ENCODE results near the gene MARCKSL1.

MARCKSL1 gene

GRCh38 chr1:32352831-32353383 lies 16.9 kb upstream of the MARCKSL1 start:
- no peak for DNase-seq (ENCODE audit: low spot score)

GRCh38 chr1:32352239-32352745 lies 16.3 kb upstream of the MARCKSL1 start:
- no peak for DNase-seq (ENCODE audit: low spot score)

GRCh38 chr1:32351399-32352238 lies 15.6 kb upstream of the MARCKSL1 start:
- DNase-seq (ENCODE audit: low spot score), result peak; percentile 97

DNA sequence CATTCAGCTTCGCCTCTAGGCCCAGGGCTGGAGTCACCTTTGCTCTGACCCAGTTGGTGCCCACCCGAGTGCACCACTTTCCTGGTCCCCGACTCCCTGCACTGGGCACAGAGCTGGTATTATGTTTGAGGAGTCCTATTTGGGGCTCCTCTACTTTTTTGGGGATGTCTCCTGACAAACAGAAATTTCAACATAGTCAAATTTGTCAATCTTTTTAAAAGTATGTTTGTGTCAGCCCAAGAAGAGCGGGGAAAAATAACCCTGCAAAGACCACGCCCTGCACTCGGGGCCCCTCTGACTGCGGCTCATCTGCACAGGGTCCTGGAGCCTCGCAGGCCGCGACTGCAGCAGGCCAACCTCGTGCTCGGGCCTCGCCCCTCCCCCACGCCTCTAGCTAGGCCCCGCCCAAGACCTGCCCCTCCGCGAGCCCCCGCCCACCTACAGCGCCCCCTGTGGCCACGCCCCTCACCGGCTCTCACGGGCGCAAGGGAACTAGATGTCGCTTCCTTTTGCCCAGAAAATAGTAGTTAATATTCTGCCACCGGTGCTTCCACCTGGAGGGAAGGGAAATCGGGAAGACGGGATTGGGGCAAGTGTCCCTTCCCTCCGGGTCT lies 14.9 kb upstream of the MARCKSL1 start:
- peak; percentile 84 for DNase-seq (ENCODE audit: low spot score)

GRCh38 chr1:32349211-32349708 lies 13.2 kb upstream of the MARCKSL1 start:
- no peak for DNase-seq (ENCODE audit: low spot score)

DNA sequence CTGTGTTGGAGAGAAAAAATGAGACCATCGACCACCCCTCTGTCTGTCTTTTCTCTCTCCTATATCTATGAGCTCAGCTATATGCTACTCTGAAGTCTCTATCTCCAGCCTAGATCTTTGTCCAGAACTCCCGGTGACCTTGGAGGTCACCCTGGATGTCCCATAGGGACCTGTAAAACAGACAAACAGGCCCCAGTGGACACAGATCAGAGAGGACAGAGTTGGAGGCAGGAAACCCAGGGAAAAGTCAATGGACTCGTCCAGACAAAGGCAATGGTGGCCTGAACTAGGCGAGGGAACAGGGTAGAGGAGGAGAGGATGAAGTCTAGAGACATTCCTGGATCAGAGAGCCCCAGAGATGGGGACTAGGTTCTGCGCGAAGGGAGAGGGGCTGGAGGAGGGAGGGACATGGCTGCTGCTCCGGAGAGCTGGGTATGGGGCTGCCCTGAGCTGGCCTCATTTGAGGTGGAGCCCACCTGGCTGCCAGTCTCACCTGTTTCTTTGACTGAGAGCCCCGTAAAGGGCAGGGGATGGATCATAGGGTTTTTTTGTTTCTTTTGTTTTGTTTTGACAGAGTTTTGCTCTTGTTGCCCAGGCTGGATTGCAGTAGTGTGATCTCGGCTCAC lies 10.6 kb upstream of the MARCKSL1 start:
- DNase-seq (ENCODE audit: low spot score), result no peak

DNA sequence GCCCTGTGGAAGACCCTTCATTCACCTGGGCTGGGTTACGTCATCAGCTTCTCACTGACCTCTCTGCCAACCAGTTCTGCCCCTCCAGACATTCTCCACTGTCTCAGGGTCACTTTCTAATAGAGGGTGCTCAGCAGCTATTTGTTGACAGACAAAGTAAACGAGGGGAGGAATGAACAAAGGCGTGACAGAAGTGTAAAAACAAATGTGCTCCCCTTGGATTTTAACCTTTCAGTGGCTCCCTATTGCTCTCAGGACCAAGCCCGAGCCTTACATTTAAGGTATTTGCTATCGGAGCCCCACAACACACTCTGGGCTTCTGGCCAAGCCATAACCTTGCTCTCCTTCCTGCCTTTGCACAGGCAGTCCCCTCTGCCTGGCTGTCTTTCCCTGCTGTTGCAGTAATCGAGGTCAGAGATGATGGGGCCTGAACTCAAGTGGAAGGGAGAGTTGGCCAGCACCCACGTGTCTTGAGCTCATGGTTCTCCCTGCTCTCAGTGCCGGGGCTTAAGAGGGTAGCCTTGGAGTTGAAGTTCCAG lies 9.3 kb upstream of the MARCKSL1 start:
- DNase-seq (ENCODE audit: low spot score), result no peak

DNA sequence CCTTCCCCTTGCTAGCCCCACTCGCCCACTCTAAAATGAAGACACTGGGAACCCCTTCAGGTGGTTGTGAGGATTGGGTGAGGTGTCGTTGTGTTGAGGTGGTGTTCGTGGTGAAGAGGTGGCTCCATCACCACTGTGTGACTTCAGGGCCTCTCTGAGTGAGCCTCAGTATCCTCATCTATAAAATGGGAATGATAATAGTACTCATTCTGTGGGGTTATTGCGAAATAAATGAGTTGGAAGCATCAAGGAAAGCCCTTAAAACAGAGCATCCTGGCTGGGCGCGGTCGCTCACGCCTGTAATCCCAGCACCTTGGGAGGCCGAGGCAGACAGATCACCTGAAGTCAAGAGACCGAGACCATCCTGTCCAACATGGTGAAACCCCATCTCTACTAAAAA lies 6.7 kb upstream of the MARCKSL1 start:
- DNase-seq (ENCODE audit: low spot score), result no peak

- DNase-seq (ENCODE audit: low spot score), result no peak
Measured at GRCh38 chr1:32341971-32342370, 5.9 kb upstream of the MARCKSL1 start.

DNA sequence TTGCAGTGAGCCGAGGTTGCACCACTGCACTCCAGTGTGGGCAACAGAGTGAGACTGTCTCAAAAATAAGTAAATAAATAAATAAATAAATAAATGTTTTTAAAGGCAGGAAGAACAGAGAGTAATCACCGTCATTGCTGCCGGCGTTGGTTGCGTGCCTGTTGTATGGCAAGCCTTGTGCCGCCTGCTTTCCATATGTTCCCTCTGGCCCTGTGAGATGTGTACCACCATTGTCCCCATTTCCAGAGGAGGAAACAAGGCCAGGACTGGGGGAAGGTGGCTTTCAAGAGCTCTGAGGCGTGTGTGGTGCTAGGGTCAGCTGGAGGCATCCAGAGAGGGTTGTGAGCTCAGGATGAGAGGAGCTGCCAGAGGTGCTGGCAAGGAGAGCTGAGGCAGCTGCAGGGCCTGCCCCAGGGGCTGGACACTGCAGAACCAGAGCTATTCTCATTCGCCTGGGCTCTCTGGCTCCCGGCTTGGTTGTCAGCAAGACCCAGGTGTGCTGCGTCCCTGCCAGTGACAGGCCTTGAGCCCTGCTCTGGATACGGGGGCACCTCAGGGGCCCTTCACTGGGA lies 5.2 kb upstream of the MARCKSL1 start:
- DNase-seq (ENCODE audit: low spot score), result no peak

DNA sequence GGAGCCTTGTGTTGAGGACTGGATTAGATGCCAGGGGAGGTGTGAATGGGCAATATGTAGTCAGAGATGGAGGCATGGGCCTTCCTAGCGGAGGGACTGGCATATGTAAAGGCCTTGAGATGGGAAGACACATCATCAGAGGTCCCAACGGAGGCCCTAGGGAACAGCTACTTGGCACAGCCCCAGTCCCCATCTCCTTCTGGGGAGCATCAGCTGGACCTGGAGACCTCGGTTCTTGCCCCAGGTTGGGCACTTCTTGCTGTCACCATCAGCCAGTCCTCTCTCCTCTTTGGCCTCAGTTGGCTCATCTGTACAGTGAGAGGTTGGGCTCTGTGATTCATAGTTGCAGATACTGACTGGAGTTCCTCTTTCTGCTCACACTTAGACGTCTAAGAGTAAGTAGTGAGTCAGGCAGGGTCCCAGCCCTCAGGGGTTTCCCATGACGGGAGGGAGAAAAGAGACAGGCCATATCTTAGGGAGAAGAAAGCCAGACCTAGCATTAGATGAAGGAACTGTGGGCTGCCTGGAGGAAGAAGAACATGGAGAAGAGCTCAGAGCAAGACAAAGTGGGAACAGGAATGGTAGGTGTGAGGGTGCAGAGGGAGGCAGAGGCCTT lies 3.4 kb upstream of the MARCKSL1 start:
- DNase-seq (ENCODE audit: low spot score), result no peak

- DNase-seq (ENCODE audit: low spot score), result no peak
Measured at GRCh38 chr1:32338637-32339145, 2.7 kb upstream of the MARCKSL1 start.

GRCh38 chr1:32337855-32338636 lies 2.0 kb upstream of the MARCKSL1 start:
- no peak for DNase-seq (ENCODE audit: low spot score)

DNA sequence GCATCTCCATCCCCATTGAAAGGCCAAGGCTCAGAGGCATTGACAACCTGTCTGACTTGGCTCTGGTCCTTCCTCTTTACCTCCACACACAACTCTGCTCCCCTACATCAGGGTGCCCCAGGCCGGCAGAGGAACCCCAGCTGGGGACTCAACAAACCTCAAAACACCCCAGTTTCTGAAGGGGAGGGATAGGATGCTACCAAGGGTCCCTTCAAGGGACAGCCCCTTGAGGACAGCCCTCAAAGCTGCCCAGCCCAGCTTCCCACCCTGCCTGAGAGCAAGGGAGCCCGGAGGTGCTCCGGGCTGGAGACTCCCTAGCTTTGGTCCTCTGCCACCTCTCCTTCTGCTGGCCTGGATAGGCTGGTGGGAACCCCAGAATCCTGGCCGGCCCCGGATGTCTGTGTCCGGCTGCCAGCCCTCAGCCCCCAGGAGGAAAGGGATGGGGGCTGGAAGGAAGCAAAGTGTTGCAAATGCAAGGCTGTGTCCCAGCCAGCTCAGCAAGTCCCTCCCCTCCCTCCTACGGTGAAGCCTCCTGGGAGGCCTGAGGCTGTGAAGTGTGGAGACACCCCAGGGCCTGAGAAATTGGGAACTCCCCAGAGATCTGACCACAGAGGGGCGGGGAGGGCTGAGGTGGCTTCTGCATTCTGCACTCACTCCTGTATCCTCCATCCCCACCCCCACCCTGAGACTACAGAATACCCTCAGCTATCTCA lies 1.1 kb upstream of the MARCKSL1 start:
- peak; percentile 25 for DNase-seq (ENCODE audit: low spot score)

- DNase-seq (ENCODE audit: low spot score), result no peak
Measured at GRCh38 chr1:32336591-32336932, 529 bp upstream of the MARCKSL1 start.

DNA sequence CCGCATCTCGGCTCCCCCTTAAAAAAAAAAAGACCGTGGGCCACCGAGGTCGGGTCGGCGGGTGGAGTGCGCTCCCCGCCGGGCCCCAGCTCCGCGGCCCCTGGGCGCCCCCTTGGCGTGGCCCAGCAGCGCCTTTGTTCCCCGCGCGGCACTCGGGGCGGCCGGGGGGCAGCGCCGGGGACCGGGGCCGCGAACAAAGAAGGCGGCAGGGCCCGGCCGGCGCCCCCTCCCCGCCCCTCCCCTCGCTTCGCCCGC lies 571 bp downstream of the MARCKSL1 start:
- DNase-seq (ENCODE audit: low spot score), result no peak

- DNase-seq (ENCODE audit: low spot score), result peak; percentile 57
Measured at GRCh38 chr1:32334864-32335534, 1.0 kb downstream of the MARCKSL1 start.

DNA sequence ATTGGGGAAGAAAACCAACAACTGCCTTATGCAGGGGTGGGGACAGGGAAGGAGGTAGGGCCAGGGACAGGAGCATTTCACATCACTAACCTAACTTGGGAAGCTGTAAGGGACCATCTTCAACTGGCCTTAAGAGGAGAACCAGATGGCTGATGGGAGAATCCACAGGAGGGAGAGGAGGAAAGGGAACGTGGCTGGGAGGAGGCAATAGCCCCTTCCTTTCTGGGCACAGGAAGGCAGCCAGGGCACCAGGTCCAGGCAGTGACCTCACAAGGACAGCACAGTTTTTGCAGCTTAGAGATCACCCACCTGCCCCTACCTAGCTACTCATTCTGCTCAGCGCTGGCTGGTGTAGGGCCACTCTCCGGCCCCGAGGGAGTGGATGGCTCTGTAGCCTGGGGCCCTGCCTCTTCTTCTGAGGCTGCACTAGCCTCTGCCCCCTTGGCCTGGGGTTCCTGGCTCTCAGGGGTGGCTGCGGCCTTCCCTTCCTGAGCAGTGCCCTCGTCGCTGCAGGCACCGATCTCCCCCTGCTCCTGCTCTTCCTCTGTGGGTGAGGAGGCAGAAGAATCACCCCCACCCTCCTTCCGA lies 1.7 kb downstream of the MARCKSL1 start:
- no peak for DNase-seq (ENCODE audit: low spot score)
